GM19397 (cell line): Measurements from ENCODE around the gene EZH1.
"Not testable (repeated sequence)": the region's sequence is repeated elsewhere in the genome, so short reads cannot be mapped to it uniquely, and the experiment has no call there.

Experiments
- ATAC-seq: cut with Tn5 transposase; IDR thresholded peaks from one replicate; pipeline ENCODE4 v1.9.1; 2021; ENCODE audit warnings: mild to moderate bottlenecking, moderate library complexity; ENCODE audit not compliant: unreplicated experiment

The EZH1 gene

GRCh38 chr17:42673266-42673884 lies 71.5 kb downstream of the EZH1 start:
- no peak for ATAC-seq

- no peak for ATAC-seq
These were observed 72.8 kb downstream of the EZH1 start for GRCh38 chr17:42672038-42672437.

DNA sequence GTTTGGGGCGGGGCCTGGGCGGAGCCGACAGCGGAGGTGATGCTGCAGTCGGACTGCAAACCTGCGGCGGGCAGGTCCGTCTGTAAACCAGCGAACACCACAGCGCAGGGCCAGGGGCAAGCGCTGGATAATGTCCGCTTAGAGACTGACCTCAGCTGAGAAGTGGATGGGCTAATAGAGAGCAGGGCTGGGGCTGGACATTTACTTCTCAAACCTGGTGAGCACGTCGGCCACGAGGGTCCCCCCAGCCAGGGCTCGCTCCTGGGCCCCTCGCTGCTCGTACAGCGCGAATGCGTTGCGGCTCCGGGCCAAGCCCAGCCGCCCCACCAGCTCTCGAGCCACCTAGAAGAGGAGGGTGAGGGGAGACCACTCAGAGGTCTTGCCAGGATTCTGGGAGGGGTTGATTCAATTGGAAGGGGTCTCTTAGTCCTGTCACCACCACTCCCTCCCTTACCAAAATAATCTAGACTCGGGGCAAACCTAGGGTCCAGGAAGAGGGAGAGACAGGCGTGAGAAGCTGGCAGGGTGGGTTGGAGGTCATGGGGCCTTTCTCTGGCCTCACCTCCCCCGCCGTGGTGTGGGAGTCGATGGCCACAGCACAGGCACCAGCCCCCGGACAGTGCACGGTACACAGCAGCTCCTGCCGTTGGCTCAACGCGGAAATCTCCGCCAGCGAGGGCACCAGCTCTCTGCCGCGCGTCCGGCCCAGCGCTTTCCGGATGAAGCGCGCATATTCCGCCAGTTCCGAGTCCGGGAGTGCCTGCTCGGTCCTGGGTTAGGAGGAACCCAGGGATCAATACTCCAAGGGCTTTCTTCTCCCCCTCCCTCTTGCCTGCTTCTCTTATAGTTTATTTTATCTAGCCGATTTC lies 73.8 kb downstream of the EZH1 start:
- ATAC-seq: no peak

- no peak for ATAC-seq
These were observed 74.7 kb downstream of the EZH1 start for GRCh38 chr17:42669977-42670788.

DNA sequence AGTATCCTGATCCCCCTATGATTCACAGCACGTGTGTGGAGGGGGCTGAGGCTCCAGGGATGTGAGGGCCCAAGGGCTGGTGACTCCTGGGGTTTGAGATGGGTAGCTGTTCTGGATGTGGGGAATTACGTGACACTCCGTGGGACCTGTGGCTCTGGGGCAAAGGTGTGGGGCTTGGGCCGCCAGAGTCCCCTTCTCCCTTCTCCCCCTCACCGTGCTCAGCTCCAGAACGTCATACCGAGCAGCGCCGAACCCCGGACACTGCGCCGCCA lies 75.2 kb downstream of the EZH1 start:
- no peak for ATAC-seq

GRCh38 chr17:42667088-42667951 lies 77.5 kb downstream of the EZH1 start:
- ATAC-seq: no peak

GRCh38 chr17:42666126-42666525 lies 78.7 kb downstream of the EZH1 start:
- not testable (repeated sequence) for ATAC-seq

GRCh38 chr17:42665581-42666001 lies 79.2 kb downstream of the EZH1 start:
- no peak for ATAC-seq

GRCh38 chr17:42660692-42661345 lies 84.0 kb downstream of the EZH1 start:
- ATAC-seq: no peak

DNA sequence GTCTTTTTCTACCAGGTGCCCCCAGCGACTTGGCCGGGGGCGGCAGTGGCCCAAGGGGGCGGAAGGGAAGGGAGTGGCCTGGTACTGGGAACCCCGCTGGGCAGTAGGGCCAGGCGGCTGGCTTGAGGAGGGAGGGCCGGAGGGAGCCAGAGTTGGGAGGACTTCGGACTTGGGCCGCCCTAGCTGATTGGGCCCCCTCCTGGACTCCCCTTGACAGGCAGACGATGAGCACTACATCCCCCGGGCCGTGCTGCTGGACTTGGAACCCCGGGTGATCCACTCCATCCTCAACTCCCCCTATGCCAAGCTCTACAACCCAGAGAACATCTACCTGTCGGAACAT lies 84.9 kb downstream of the EZH1 start:
- not testable (repeated sequence) for ATAC-seq

DNA sequence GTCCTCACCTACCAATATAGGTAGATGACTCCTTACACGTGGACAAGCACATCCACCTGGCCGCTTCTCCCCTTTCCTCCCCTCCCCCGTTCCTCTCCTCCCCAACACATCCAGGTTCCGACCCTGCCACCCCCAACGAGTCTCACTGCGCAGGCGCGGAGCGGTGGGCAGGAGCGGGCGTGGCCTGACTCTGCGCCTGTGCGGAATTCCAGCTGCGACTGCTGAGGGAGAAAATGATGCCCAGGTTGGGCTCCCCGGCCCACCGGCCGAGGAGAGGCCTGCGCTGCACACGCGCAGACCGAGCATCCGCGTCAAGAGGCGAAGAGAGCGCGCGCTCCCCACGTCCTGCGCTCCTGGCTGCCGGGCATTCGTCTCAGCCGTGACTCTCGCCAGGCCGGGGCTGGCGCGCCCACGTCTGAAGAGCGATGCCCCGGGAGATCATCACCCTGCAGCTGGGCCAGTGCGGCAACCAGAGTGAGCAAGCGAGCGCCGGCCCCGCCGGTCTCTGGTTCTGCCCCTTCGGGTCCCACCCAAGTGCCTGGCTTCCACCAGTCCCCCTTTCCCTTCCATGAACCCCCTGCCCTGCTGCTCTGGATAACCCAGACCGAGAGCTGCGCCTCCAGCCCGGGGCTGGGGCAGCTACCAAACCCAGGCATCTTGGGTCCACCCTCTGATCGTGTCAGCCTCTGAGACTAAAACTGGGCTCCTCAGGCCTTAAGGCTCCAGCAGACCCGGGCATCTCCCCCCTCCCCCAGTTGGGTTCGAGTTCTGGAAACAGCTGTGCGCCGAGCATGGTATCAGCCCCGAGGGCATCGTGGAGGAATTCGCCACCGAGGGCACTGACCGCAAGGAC lies 85.5 kb downstream of the EZH1 start, which contains the start of gene TUBG2:
TSS of gene TUBG2 (plus strand) at position 206 of the 853 bp plus-strand sequence. CDS start at position 426, 220 bp downstream.
- ATAC-seq: peak; percentile 54

DNA sequence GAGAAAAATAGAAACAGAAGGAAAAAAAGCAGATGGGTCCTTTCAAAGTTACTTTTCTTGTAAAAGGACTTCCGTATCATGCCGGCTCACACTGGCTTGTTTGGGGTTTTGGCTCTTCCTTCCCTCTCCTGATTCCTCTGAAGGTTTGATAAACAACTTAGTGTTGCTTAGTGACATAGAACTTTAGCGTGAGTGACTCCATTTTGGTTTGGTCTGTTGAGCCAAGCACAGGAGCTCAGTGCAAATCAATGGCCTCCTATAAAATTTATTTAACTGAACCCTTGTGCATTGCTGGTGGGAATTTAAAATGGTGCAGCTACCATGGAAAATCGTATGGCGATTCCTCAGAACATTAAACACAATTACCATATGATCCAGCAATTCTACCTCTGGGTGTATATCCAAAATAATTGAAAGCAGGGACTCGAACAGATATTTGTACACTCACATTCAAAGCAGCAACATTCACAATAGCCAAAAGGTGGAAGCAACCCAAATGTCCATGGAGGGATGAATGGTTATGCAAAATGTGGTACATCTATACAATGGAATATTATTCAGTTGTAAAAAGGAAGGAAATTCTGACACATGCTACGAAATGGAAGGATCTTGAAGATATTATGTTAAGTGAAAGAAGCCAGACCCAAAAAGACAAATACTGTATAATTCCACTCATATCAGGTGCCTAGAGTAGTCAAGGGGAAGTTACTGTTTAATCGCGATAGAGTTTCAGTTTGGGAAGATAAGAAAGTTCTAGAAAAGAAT lies 86.8 kb downstream of the EZH1 start:
- no peak for ATAC-seq

- ATAC-seq: no peak
These were observed 89.3 kb downstream of the EZH1 start for GRCh38 chr17:42655528-42655927.

- no peak for ATAC-seq
These were observed 91.4 kb downstream of the EZH1 start for GRCh38 chr17:42653179-42654124.

GRCh38 chr17:42651392-42651791 lies 93.4 kb downstream of the EZH1 start:
- no peak for ATAC-seq
